ENCODE measurements around the gene MYO1G. TPM values are rescaled to one million over a fixed set of nuclear protein-coding genes. Genes with fewer than 3 reads are reported as not detected.

MYO1G gene
- total RNA-seq, 1 experiment from 2014 or later, result 0.57 TPM

DNA sequence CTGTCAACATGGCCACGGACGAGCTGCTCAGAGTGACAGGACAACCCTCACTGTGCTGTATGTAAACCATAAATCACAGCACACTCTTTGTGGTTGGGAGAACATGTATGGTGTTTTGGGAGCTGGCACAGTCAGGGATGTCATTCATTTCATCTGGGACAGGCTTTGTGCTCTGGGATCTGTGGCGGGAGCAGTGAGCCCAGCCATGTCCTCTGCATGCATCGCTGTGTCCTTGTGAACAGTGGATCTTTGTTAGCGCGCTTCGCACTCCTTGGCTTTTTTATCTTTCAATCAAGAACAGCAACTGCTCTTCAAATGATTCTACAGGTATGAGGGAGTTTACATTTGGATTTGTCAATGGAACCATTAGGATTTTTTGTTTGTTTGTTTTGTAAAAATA, 28.3 kb upstream of the MYO1G start:
- H3K4me1 Mint-ChIP-seq, result no peaks in the 10 kb centered on the region; a peak in 2 of 4 replicates
- no peak overlapping the region for H3K18ac ChIP-seq (ENCODE audit: insufficient read length, low read depth, low read length)
- H3K4ac ChIP-seq (ENCODE audit: low read depth, low read length), result no peak overlapping the region
- no peak overlapping the region for H3T11ph ChIP-seq (ENCODE audit: low read length)
- no peak overlapping the region for H3K27ac ChIP-seq (ENCODE audit: insufficient read length, low read depth, low read length)
- no peaks in the 10 kb centered on the region for H3K79me1 ChIP-seq (ENCODE audit: insufficient read depth, low read depth, low read length, poor library complexity, severe bottlenecking)
- no peak overlapping the region for H4K91ac ChIP-seq (ENCODE audit: insufficient read length, low read depth, low read length)
- H2BK120ac ChIP-seq (ENCODE audit: low read depth, low read length, poor library complexity, severe bottlenecking), result no peak overlapping the region
- H3K27me3 ChIP-seq (ENCODE audit: insufficient read depth, low read length), result no peaks in the 10 kb centered on the region
- H3K23ac ChIP-seq (ENCODE audit: insufficient read length, low read depth, low read length), result no peak overlapping the region
- no peaks in the 10 kb centered on the region for H3K27me3 Mint-ChIP-seq (ENCODE audit: low read depth)
- H3K14ac ChIP-seq (ENCODE audit: insufficient read depth, low read length), result no peak overlapping the region
- no peak overlapping the region for H2BK12ac ChIP-seq (ENCODE audit: insufficient read length, low read depth, low read length)
- no peaks in the 10 kb centered on the region for H3K9me3 ChIP-seq (ENCODE audit: control insufficient read depth, low read depth, low read length)
- no peaks in the 10 kb centered on the region for H3K9me3 Mint-ChIP-seq
- no peak overlapping the region for H2BK5ac ChIP-seq (ENCODE audit: insufficient read length, low read length)
- H4K20me1 ChIP-seq (ENCODE audit: control insufficient read depth, insufficient read depth, insufficient read length), result no peaks in the 10 kb centered on the region
- no peak overlapping the region for H3K56ac ChIP-seq (ENCODE audit: insufficient read length, low read depth, low read length)
- peak overlapping the region in 1 of 3 experiments; percentile 19; a peak in 1 of 7 replicates for H3K27ac Mint-ChIP-seq
- H3K79me2 ChIP-seq (ENCODE audit: insufficient read depth, low read length), result peaks cover 5% of the 10 kb centered on the region; the same call in 1 of the 2 replicates
- no peak overlapping the region for H2BK15ac ChIP-seq (ENCODE audit: low read depth, low read length)
- no peak overlapping the region for H2AK5ac ChIP-seq (ENCODE audit: insufficient read length, low read length)
- H3K4me2 ChIP-seq (ENCODE audit: insufficient read depth, insufficient read length, low read length), result no peak overlapping the region
- no peak overlapping the region for H2AFZ ChIP-seq (ENCODE audit: low read length)
- no CpG with 5 or more reads among the region's 7 CpGs for WGBS (ENCODE audit: extremely low coverage, insufficient read length, low lambda C conversion rate)
- DNase-seq, result no peak
- peaks cover 0 to 7% (median 6%) of the 10 kb centered on the region in 3 experiments; a peak in 4 of 7 replicates for H3K36me3 Mint-ChIP-seq (ENCODE audit: insufficient read depth in 1 of 3, low read depth in 3 of 3)
- H4K8ac ChIP-seq (replicated peaks; ENCODE audit: insufficient read length, low read depth, low read length), result no peak overlapping the region
- H3K23me2 ChIP-seq (ENCODE audit: insufficient read length, low read depth, low read length, poor library complexity, severe bottlenecking), result no peaks in the 10 kb centered on the region
- H4K5ac ChIP-seq (ENCODE audit: insufficient read length, low read depth, low read length), result no peak overlapping the region
- no peak overlapping the region for H3K4me3 Mint-ChIP-seq
- no peak overlapping the region for H3K9ac ChIP-seq (ENCODE audit: extremely low read depth, insufficient read length, low read length)
- H2BK20ac ChIP-seq (ENCODE audit: low read depth, low read length, poor library complexity, severe bottlenecking), result no peak overlapping the region
- TF ChIP-seq, protein P1, sequence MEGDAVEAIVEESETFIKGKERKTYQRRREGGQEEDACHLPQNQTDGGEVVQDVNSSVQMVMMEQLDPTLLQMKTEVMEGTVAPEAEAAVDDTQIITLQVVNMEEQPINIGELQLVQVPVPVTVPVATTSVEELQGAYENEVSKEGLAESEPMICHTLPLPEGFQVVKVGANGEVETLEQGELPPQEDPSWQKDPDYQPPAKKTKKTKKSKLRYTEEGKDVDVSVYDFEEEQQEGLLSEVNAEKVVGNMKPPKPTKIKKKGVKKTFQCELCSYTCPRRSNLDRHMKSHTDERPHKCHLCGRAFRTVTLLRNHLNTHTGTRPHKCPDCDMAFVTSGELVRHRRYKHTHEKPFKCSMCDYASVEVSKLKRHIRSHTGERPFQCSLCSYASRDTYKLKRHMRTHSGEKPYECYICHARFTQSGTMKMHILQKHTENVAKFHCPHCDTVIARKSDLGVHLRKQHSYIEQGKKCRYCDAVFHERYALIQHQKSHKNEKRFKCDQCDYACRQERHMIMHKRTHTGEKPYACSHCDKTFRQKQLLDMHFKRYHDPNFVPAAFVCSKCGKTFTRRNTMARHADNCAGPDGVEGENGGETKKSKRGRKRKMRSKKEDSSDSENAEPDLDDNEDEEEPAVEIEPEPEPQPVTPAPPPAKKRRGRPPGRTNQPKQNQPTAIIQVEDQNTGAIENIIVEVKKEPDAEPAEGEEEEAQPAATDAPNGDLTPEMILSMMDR (conservative IDR thresholded peaks at IDR 0.05), result no peak
- H3K4me1 ChIP-seq (ENCODE audit: insufficient read depth, low read length), result no peaks in the 10 kb centered on the region

All from H9 (cell line).